KMS-11 (cell line): ENCODE results near the gene RBM44.
"Not testable (repeated sequence)": the region's sequence is repeated elsewhere in the genome, so short reads cannot be mapped to it uniquely, and the experiment has no call there.

Source experiments
- H2AFZ ChIP-seq: fragments of 200-600 bp; sonication (generic); 2 replicates; pipeline ENCODE4 v1.6.1; 2016; ENCODE audit warnings: antibody characterized with exemption, mixed run types, low read depth
- H3K27ac ChIP-seq: fragments of 200-600 bp; sonication (generic); 2 replicates; pipeline ENCODE4 v1.6.1; 2016; ENCODE audit warnings: mild to moderate bottlenecking, mixed run types
- H3K27me3 ChIP-seq: fragments of 200-600 bp; sonication (generic); 2 replicates; pipeline ENCODE4 v1.6.1; 2017; ENCODE audit warnings: mild to moderate bottlenecking, low read depth, mixed run types, moderate library complexity; ENCODE audit not compliant: insufficient read depth
- H3K36me3 ChIP-seq: fragments of 200-600 bp; sonication (generic); 2 replicates; pipeline ENCODE4 v1.6.1; 2017; ENCODE audit warnings: mild to moderate bottlenecking, mixed run types; ENCODE audit not compliant: insufficient read depth
- H3K4me1 ChIP-seq: fragments of 200-600 bp; sonication (generic); 2 replicates; pipeline ENCODE4 v1.6.1; 2016; ENCODE audit warnings: mild to moderate bottlenecking, low read depth, mixed run types; ENCODE audit not compliant: poor library complexity, severe bottlenecking
- H3K4me2 ChIP-seq: fragments of 200-600 bp; sonication (generic); 2 replicates; pipeline ENCODE4 v1.7.0; 2016; ENCODE audit warnings: mild to moderate bottlenecking, mixed run types
- H3K4me3 ChIP-seq: fragments of 200-600 bp; sonication (generic); IDR thresholded peaks from 2 replicates; pipeline ENCODE4 v1.6.1; 2017; ENCODE audit warnings: low read depth, low read length, mixed read lengths; ENCODE audit not compliant: insufficient read depth
- H3K79me2 ChIP-seq: fragments of 200-600 bp; sonication (generic); 2 replicates; pipeline ENCODE4 v1.6.1; 2016; ENCODE audit warnings: low read depth, mixed run types; ENCODE audit not compliant: insufficient read depth
- H3K9ac ChIP-seq: fragments of 200-600 bp; sonication (generic); 2 replicates; pipeline ENCODE4 v1.6.1; 2016; ENCODE audit warnings: mild to moderate bottlenecking, mixed run types
- H4K20me1 ChIP-seq: fragments of 200-600 bp; sonication (generic); 2 replicates; pipeline ENCODE4 v1.6.1; 2016; ENCODE audit warnings: mild to moderate bottlenecking, mixed run types; ENCODE audit not compliant: insufficient read depth
- CTCF ChIP-seq: fragments of 200-600 bp; sonication (generic); conservative IDR thresholded peaks from 2 replicates; pipeline ENCODE4 v1.6.1; 2017; ENCODE audit warnings: low read depth, mild to moderate bottlenecking, antibody characterized with exemption, low read length, moderate library complexity, mixed read lengths

RBM44 gene

GRCh38 chr2:237763812-237764211 is 34.8 kb upstream of the RBM44 start:
- H3K4me1 ChIP-seq = no peaks in the 10 kb centered on the region
- no peak overlapping the region for H2AFZ ChIP-seq
- no peak overlapping the region for H3K4me2 ChIP-seq
- TF ChIP-seq CTCF = no peak
- H3K9ac ChIP-seq = no peak overlapping the region
- no peaks in the 10 kb centered on the region for H3K27me3 ChIP-seq
- no peaks in the 10 kb centered on the region for H3K36me3 ChIP-seq
- no peak overlapping the region for H3K27ac ChIP-seq
- no peaks in the 10 kb centered on the region for H4K20me1 ChIP-seq
- no peak overlapping the region for H3K4me3 ChIP-seq
- H3K79me2 ChIP-seq = no peaks in the 10 kb centered on the region

GRCh38 chr2:237765122-237765521 is 33.5 kb upstream of the RBM44 start:
- not testable (repeated sequence) for H3K4me2 ChIP-seq, H3K36me3 ChIP-seq, H3K27ac ChIP-seq, H3K4me1 ChIP-seq, H3K4me3 ChIP-seq, H3K79me2 ChIP-seq, H4K20me1 ChIP-seq, H3K9ac ChIP-seq, H3K27me3 ChIP-seq, H2AFZ ChIP-seq

GRCh38 chr2:237765875-237766274 is 32.7 kb upstream of the RBM44 start:
- no peaks in the 10 kb centered on the region for H3K79me2 ChIP-seq
- no peak overlapping the region for H3K4me2 ChIP-seq
- H3K36me3 ChIP-seq = no peaks in the 10 kb centered on the region
- no peaks in the 10 kb centered on the region for H3K27me3 ChIP-seq
- H4K20me1 ChIP-seq = no peaks in the 10 kb centered on the region
- H3K4me3 ChIP-seq = no peak overlapping the region
- no peak overlapping the region for H2AFZ ChIP-seq
- no peak for TF ChIP-seq CTCF
- no peaks in the 10 kb centered on the region for H3K4me1 ChIP-seq
- H3K9ac ChIP-seq = no peak overlapping the region
- no peak overlapping the region for H3K27ac ChIP-seq

- H3K27me3 ChIP-seq = no peaks in the 10 kb centered on the region
- H3K4me1 ChIP-seq = no peaks in the 10 kb centered on the region
- H3K36me3 ChIP-seq = no peaks in the 10 kb centered on the region
- no peaks in the 10 kb centered on the region for H3K79me2 ChIP-seq
- H3K9ac ChIP-seq = no peak overlapping the region
- H3K4me2 ChIP-seq = no peak overlapping the region
- H3K27ac ChIP-seq = no peak overlapping the region
- TF ChIP-seq CTCF = no peak
- no peak overlapping the region for H3K4me3 ChIP-seq
- no peak overlapping the region for H2AFZ ChIP-seq
- H4K20me1 ChIP-seq = no peaks in the 10 kb centered on the region
Observed at GRCh38 chr2:237766340-237766739, 32.2 kb upstream of the RBM44 start.

GRCh38 chr2:237772513-237772912 is 26.1 kb upstream of the RBM44 start:
- Histone ChIP-seq H3K79me2 (no peaks in the 10 kb centered on the region), H3K4me3 (no peak overlapping the region), H4K20me1 (no peaks in the 10 kb centered on the region), H2AFZ (no peak overlapping the region), H3K4me2 (no peak overlapping the region), H3K9ac (no peak overlapping the region), H3K36me3 (no peaks in the 10 kb centered on the region), H3K27ac (no peak overlapping the region), H3K4me1 (peaks cover 5% of the 10 kb centered on the region), H3K27me3 (no peaks in the 10 kb centered on the region)
- no peak for TF ChIP-seq CTCF
